Right lobe of liver (tissue), 4 donors: ENCODE results near the gene TRAF1.

Experiments used
- CTCF ChIP-seq, 4 donors: fragments of 200-600 bp in 3 of 4; fragments of 450-650 bp in 1 of 4; IDR thresholded peaks; one replicate each; pipeline versions ENCODE4 v1.5.1 to v1.8.0; 2016 to 2022; ENCODE audit warnings: antibody characterized with exemption in 4 of 4, mild to moderate bottlenecking in 2 of 4
- POLR2A ChIP-seq: fragments of 450-650 bp; IDR thresholded peaks from one replicate; pipeline ENCODE4 v1.6.1; 2017; ENCODE audit warnings: antibody characterized with exemption, mild to moderate bottlenecking
- donor health status: DM: no; HTN: no; CAD: no.
- donor health status: DM: no; HTN: no; CAD: no.
- donor health status: DM: no; HTN: yes; CAD: no.

GRCh38 chr9:120862452-120862851 lies 64.1 kb downstream of the TRAF1 start:
- no peak for TF ChIP-seq CTCF (IDR thresholded peaks at IDR 0.05)
- TF ChIP-seq POLR2A = no peak
